Spleen (tissue), 7 donors: ENCODE data around the gene KCTD1.

Experiments used
- CTCF ChIP-seq, 11 experiments: fragments of 200-600 bp in 7 of 11; fragments of 450-650 bp in 4 of 11; sonication (generic) in 4 of 11; IDR thresholded peaks in 8 of 11; conservative IDR thresholded peaks in 3 of 11; 1 replicate in 7 of 11; 2 replicates in 4 of 11; pipeline versions ENCODE4 v1.4.0 to v1.8.0; 2016 to 2021; ENCODE audit warnings: antibody characterized with exemption in 11 of 11, inconsistent platforms in 4 of 11, mild to moderate bottlenecking in 1 of 11
- POLR2A ChIP-seq, 3 donors: fragments of 450-650 bp; IDR thresholded peaks; one replicate each; pipeline ENCODE4 v1.5.1; 2017; ENCODE audit warnings: antibody characterized with exemption in 3 of 3, mild to moderate bottlenecking in 1 of 3
- donor health status: DM: no; HTN: no; CAD: no; lungs with moderate emphysema.
- donor health status: DM: no; HTN: no; CAD: no.
- donor health status: DM: no; HTN: no; CAD: no.

- TF ChIP-seq CTCF (IDR thresholded peaks at IDR 0.05 in 8 of 11, conservative IDR thresholded peaks at IDR 0.05 in 3 of 11) (peak in 7 of 11 experiments; percentile 19 to 55 (median 36)), POLR2A (IDR thresholded peaks at IDR 0.05) (no peak)
Observed at GRCh38 chr18:26468931-26469340, 79.4 kb downstream of the KCTD1 start.
